Peyer's patch (tissue), 4 donors: ENCODE measurements around the gene ZNF526. TPM values are rescaled to one million over a fixed set of nuclear protein-coding genes. Genes with fewer than 3 reads are reported as not detected.

Experiments
- DNase-seq, 3 donors: peaks; one replicate each; pipeline ENCODE4 v3.0.0-alpha.2; 2017 to 2019
- H3K27ac ChIP-seq, 4 donors: fragments of 200-600 bp; sonication (generic); one replicate each; pipeline ENCODE4 v1.5.1; 2016 to 2019
- H3K27me3 ChIP-seq, 2 donors: fragments of 200-600 bp; sonication (generic); one replicate each; pipeline ENCODE4 v1.5.1; 2019
- H3K36me3 ChIP-seq, 3 donors: fragments of 200-600 bp; sonication (generic); one replicate each; pipeline ENCODE4 v1.5.1; 2016 to 2019
- H3K4me1 ChIP-seq, 4 donors: fragments of 200-600 bp; sonication (generic); one replicate each; pipeline ENCODE4 v1.5.1; 2016 to 2019
- H3K4me3 ChIP-seq, 4 donors: fragments of 200-600 bp; sonication (generic); 1 replicate in 3 of 4; 2 replicates in 1 of 4; pipeline ENCODE4 v1.5.1; 2016 to 2019; ENCODE audit warnings: mild to moderate bottlenecking in 1 of 4
- H3K9me3 ChIP-seq, 4 donors: fragments of 200-600 bp; sonication (generic); one replicate each; pipeline ENCODE4 v1.5.1; 2016 to 2019; ENCODE audit warnings: mild to moderate bottlenecking in 1 of 4
- CTCF ChIP-seq, 6 experiments: fragments of 450-650 bp in 4 of 6; fragments of 200-600 bp in 2 of 6; sonication (generic) in 1 of 6; IDR thresholded peaks; one replicate each; pipeline ENCODE4 v1.5.1; 2017 to 2019; ENCODE audit warnings: antibody characterized with exemption in 6 of 6, mild to moderate bottlenecking in 3 of 6, moderate library complexity in 1 of 6
- POLR2A ChIP-seq, 2 donors: fragments of 450-650 bp; IDR thresholded peaks; one replicate each; pipeline ENCODE4 v1.5.1; 2017; ENCODE audit warnings: antibody characterized with exemption in 2 of 2, mild to moderate bottlenecking in 2 of 2, moderate library complexity in 2 of 2
- total RNA-seq, 4 donors: library from RNA; depleted of rRNA; stranded (reverse); fragments of >200 nt; gene quantifications; one replicate each; pipeline ENCODE4 v1.1.0, GENCODE V29; 2016

Gene ZNF526
- total RNA-seq, 4 donors from 2014 or later = 9.1 to 14.0 (median 12.3) TPM

GRCh38 chr19:42208612-42209011 lies 11.5 kb upstream of the ZNF526 start:
- Histone ChIP-seq H3K36me3 (peaks cover 0 to 95% (median 0%) of the 10 kb centered on the region in 3 donors), H3K4me1 (peaks cover 0 to 28% (median 3%) of the 10 kb centered on the region in 4 donors), H3K9me3 (no peaks in the 10 kb centered on the region), H3K27ac (no peak overlapping the region), H3K4me3 (no peak overlapping the region), H3K27me3 (no peaks in the 10 kb centered on the region)
- no peak for DNase-seq
- no peak for TF ChIP-seq POLR2A (IDR thresholded peaks at IDR 0.05)

DNA sequence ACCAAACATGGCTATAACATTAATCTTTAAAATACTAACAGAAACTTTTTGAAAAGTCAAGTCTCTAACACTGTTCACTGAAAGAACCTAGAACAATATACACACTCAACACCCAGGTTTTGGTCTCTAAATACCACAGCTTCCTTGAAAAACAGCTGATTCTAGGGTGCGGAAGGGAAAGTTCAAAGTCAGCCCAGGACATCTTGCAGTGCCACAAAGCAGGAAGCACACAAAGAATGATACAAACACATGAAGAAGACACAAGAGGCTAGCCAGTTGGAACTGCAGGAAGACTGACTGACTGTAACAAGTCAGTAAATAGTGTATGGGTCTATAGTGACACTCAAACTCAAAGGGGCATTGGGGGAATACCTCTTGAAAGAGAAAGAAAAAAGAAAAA lies 7.2 kb upstream of the ZNF526 start:
- H3K27me3 ChIP-seq = no peaks in the 10 kb centered on the region
- H3K4me3 ChIP-seq = no peak overlapping the region
- no peak for DNase-seq
- H3K36me3 ChIP-seq = peaks cover 0 to 69% (median 0%) of the 10 kb centered on the region in 3 donors
- no peak overlapping the region for H3K27ac ChIP-seq
- no peaks in the 10 kb centered on the region for H3K9me3 ChIP-seq
- TF ChIP-seq CTCF (IDR thresholded peaks at IDR 0.05) = no peak
- TF ChIP-seq POLR2A (IDR thresholded peaks at IDR 0.05) = no peak
- peaks cover 0 to 43% (median 13%) of the 10 kb centered on the region in 4 donors for H3K4me1 ChIP-seq

DNA sequence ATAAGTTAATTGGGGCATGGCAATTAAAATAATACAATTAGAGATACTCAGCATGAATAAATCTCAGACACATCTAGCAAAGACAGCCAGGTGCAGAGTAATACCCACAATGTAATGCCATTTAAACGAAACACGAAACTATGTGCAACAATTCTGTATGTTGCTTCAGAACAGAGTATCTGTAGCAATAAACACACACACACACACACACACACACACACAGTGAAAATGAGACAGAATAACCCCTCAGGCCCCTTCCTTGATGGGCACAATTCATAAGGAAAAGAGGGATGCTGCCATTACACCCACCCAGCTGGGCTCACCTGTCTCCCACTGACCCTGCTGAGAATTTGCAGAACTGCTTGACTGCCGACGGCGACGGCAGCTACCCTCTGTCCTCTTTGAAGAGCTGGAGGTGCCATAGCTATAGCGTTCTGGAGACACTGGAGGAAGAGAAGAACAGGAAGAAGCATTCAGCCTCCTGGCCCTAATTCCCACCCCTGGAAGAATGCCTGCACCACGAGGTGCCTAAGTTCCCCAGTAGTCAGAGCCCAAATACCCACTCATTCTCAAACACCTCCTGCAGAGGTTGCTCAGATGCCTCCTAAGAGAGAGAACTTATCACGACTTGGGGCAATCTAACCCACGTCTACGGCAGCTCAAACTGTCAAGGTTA lies 5.2 kb upstream of the ZNF526 start:
- no peaks in the 10 kb centered on the region for H3K9me3 ChIP-seq
- no peak overlapping the region for H3K27ac ChIP-seq
- no peak for DNase-seq
- TF ChIP-seq CTCF (IDR thresholded peaks at IDR 0.05) (no peak), POLR2A (IDR thresholded peaks at IDR 0.05) (no peak)
- peaks cover 0 to 48% (median 0%) of the 10 kb centered on the region in 3 donors for H3K36me3 ChIP-seq
- H3K4me3 ChIP-seq = peak overlapping the region in 1 of 4 donors; percentile 79
- peaks cover 0 to 56% (median 20%) of the 10 kb centered on the region in 4 donors for H3K4me1 ChIP-seq
- H3K27me3 ChIP-seq = no peaks in the 10 kb centered on the region

DNA sequence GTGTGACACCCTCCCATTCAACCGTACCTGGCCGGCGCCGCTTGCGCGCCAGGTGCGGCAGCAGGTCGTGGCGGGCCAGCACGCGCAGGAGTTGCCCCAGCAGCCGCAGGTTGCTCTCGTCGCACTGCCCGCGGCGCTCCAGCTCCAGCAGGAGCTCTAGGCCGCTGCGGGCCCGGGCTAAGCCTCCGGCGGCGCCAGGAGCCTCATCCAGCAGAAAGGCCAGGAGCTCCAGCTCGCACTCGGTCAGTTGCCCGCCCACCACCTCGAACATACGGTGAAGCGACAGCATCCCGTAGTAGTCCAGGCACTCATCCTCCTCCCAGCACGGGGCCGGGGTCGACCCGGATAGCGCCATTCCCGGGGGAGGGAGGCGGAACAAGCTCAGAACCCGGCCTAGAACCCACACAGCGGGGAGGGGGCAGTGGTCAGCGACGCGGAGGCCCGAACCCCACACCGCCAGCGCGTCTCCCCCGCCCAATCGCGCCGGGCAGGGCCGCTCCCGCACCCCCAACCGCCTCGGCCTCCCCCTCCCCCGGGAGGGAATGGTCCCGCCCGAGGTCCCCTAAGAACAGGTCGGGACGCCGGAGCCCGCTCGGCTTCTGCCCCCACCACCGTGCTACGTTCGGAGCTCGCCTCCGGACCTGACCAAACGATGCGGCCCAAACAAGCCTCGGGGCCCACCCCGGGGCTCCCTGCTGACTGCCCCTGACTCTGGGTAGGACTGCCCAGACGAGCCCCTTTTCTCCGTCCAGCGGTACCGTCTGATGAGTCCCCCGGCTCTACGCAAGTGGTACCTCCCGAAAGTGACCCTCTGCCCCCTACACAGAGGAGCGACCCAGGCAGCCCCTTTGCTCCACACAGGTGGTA lies 3.2 kb upstream of the ZNF526 start:
- peak overlapping the region; percentile 72 to 89 (median 82) for H3K4me3 ChIP-seq
- peaks cover 0 to 29% (median 0%) of the 10 kb centered on the region in 3 donors for H3K36me3 ChIP-seq
- peaks cover 0 to 69% (median 24%) of the 10 kb centered on the region in 4 donors for H3K4me1 ChIP-seq
- H3K27me3 ChIP-seq = no peaks in the 10 kb centered on the region
- H3K27ac ChIP-seq = peak overlapping the region; percentile 86 to 99 (median 92)
- peak; percentile 25 to 68 (median 60) for DNase-seq
- no peaks in the 10 kb centered on the region for H3K9me3 ChIP-seq
- TF ChIP-seq CTCF (IDR thresholded peaks at IDR 0.05) = no peak
- TF ChIP-seq POLR2A (IDR thresholded peaks at IDR 0.05) = no peak

- TF ChIP-seq POLR2A (IDR thresholded peaks at IDR 0.05) = peak; percentile 81 to 96
- TF ChIP-seq CTCF (IDR thresholded peaks at IDR 0.05) = no peak
- Histone ChIP-seq H3K4me1 (peaks cover 0 to 62% (median 24%) of the 10 kb centered on the region in 4 donors), H3K27ac (peak within 1 kb of the TSS; percentile 86 to 99 (median 92)), H3K9me3 (no peaks in the 10 kb centered on the region), H3K4me3 (peak within 1 kb of the TSS; percentile 72 to 89 (median 82)), H3K27me3 (no peaks in the 10 kb centered on the region), H3K36me3 (peaks cover 0 to 22% (median 0%) of the 10 kb centered on the region in 3 donors)
- DNase-seq = peak; percentile 97 to 99 (median 99)
These were observed 2.3 kb upstream of the ZNF526 start, which contains the start of gene DEDD2 for GRCh38 chr19:42217520-42218437. Gene DEDD2, minus strand, starts transcription at chr19:42217677. Its CDS starts 670 bp downstream, at chr19:42217007.
